Adrenal gland (tissue), 5 donors: ENCODE data around the gene VSIR.

Source experiments
- POLR2A ChIP-seq, 2 donors: fragments of 450-650 bp; IDR thresholded peaks; one replicate each; pipeline ENCODE4 v1.6.1; 2017; ENCODE audit warnings: antibody characterized with exemption in 2 of 2, mild to moderate bottlenecking in 2 of 2, moderate library complexity in 1 of 2
- TF ChIP-seq, protein P1 (sequence below), 6 experiments: fragments of 450-650 bp in 4 of 6; fragments of 200-600 bp in 2 of 6; sonication (generic) in 1 of 6; IDR thresholded peaks; 1 replicate in 5 of 6; 2 replicates in 1 of 6; pipeline versions ENCODE4 v1.5.1 to v1.8.0; 2016 to 2021; ENCODE audit warnings: antibody characterized with exemption in 6 of 6, mild to moderate bottlenecking in 2 of 6, moderate library complexity in 1 of 6
- donor health status: DM: no; HTN: no; CAD: no.

DNA sequence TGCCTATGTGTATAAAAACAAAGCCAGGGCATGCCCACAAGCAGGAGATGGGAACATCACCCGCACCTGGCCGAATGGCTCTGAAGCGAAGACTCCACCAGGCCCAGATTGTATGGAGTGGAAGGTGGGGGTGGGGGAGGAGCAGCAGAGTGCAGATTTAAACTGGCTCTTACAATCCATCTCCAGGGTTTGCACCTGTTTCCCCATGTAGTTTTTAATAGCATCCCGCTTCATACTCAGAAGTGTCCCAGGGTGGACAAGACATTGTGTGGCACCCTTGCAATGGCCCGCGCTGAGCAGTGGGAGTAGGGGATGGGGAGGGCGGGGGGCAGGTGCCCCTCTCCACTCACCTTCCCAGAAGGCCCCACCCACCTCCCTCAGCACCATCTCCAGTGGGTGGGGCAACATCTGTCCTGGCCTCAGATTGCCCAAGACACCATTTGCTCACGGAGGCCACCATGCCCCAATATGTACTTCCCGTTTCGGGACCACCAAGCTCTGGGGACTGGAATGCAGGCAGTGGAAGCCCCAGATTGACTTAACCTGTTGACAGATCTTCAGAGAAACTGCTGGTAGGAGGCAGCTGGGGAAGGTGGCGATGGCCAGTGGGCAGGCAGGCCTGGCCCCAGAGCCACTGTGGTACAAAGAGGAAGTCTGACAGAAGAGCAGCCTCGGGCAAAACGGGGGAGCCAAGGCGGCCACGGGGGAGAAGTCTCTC is 23.0 kb downstream of the VSIR start:
- TF ChIP-seq, protein P1, sequence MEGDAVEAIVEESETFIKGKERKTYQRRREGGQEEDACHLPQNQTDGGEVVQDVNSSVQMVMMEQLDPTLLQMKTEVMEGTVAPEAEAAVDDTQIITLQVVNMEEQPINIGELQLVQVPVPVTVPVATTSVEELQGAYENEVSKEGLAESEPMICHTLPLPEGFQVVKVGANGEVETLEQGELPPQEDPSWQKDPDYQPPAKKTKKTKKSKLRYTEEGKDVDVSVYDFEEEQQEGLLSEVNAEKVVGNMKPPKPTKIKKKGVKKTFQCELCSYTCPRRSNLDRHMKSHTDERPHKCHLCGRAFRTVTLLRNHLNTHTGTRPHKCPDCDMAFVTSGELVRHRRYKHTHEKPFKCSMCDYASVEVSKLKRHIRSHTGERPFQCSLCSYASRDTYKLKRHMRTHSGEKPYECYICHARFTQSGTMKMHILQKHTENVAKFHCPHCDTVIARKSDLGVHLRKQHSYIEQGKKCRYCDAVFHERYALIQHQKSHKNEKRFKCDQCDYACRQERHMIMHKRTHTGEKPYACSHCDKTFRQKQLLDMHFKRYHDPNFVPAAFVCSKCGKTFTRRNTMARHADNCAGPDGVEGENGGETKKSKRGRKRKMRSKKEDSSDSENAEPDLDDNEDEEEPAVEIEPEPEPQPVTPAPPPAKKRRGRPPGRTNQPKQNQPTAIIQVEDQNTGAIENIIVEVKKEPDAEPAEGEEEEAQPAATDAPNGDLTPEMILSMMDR (IDR thresholded peaks at IDR 0.05): no peak
- TF ChIP-seq POLR2A (IDR thresholded peaks at IDR 0.05): no peak
